ENCODE results near the gene ZCCHC9. TPM values are rescaled to one million over a fixed set of nuclear protein-coding genes. Genes with fewer than 3 reads are reported as not detected.
"Not testable (repeated sequence)": the region's sequence is repeated elsewhere in the genome, so short reads cannot be mapped to it uniquely, and the experiment has no call there.

Gene ZCCHC9
- total RNA-seq, 1 donor from 2014 or later: 16.2 TPM

- DNase-seq (ENCODE audit: extremely low read depth, low read depth, low spot score): no peak
Measured at GRCh38 chr5:81303563-81303962, 2.2 kb downstream of the ZCCHC9 start.

GRCh38 chr5:81305785-81306184, 4.4 kb downstream of the ZCCHC9 start:
- no peak for DNase-seq (ENCODE audit: extremely low read depth, low read depth, low spot score)

DNA sequence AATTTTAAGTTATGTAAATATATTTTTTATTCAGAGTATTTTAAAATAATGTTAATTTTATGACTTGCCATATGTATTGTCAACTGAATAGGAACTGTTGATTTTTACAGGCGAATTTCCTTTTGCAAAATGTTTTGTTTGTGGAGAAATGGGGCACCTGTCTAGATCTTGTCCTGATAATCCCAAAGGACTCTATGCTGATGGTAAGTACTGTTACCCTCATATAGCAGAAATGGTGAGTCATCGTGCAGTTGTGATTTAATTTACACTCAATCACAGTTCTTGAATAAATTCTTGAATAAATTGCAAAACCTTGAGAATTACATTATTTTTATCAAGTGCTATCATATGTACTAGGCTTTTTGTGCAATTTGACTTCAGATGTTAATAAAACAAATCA, 7.4 kb downstream of the ZCCHC9 start:
- DNase-seq (ENCODE audit: extremely low read depth, low read depth, low spot score): no peak

- no peak for DNase-seq (ENCODE audit: extremely low read depth, low read depth, low spot score)
Measured at GRCh38 chr5:81310402-81311063, 9.1 kb downstream of the ZCCHC9 start.

DNA sequence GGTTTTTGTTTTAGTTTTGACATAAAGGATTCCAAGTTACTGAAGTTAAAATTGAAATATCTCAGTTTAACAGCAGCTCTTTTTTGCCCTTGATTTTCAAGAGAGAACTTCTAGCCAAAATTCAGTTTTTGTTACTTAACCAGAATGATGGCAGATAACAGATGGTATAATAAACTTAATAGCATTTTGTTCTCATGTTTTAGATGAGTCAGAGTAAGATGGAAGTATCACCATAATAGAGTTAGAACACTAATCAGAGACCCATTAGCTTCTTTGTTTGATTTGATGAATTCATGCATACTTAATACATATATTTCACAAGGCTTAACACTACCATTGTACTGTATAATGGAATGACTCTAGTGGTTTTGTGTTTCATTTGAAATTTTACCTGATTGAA, 11.9 kb downstream of the ZCCHC9 start:
- DNase-seq (ENCODE audit: extremely low read depth, low read depth, low spot score): no peak

GRCh38 chr5:81313686-81314085, 12.3 kb downstream of the ZCCHC9 start:
- DNase-seq (ENCODE audit: extremely low read depth, low read depth, low spot score): no peak

DNA sequence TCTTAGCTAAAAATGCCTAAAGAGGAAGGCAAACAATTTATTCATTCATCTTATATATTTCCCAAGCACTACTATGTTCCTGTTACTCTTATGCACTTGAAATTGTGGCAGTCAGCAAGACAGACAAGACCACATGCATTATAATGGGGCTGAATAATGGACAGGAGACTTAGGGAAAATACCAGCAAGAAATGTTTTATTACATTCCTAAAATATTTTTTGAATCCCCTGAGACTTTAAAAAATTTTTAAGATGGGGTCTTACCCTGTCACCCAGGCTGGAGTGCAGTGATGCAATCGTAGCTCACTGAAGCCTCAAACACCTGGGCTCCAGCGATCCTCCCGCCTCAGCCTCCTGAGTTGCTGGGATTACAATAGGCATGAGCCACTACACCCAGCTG, 13.2 kb downstream of the ZCCHC9 start:
- no peak for DNase-seq (ENCODE audit: extremely low read depth, low read depth, low spot score)

DNA sequence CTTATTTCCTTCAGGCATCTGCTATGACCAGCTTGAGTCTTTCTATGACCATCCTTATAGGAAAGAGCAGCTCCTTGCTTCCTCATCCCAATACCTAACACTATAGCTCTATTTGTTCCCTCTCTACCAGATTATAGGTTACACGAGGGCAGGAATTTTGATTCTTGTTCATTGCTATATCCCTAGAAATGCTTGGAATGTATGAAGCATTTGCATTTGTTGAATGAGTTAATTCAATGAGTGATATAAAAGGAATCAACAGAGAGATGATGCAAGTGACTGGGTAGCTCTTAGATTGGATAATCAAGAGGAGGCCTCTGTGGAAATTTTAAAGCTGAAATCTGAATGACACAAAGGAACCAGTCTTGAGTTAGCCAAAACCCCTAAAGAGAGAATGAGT, 13.9 kb downstream of the ZCCHC9 start:
- no peak for DNase-seq (ENCODE audit: extremely low read depth, low read depth, low spot score)

DNA sequence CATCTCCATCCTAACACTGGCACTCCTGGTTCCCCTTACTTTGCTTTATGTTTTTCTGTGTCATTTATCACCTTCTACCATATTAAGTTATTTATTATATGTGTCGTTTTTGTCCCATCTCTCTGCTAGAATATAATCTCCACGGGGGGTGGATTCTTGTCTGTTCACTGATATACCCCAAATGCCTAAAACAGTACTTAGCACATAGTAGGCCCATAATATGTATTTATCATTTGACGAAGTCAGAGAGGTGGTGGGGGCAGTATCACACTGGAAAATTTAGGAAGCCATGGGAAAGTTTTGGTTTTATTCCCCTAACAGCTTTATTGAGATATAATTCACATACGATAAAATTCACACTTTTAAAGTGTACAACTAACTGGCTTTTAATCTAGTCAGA, 14.4 kb downstream of the ZCCHC9 start:
- no peak for DNase-seq (ENCODE audit: extremely low read depth, low read depth, low spot score)

- no peak for DNase-seq (ENCODE audit: extremely low read depth, low read depth, low spot score)
Measured at GRCh38 chr5:81316571-81316970, 15.2 kb downstream of the ZCCHC9 start.

- no peak for DNase-seq (ENCODE audit: extremely low read depth, low read depth, low spot score)
Measured at GRCh38 chr5:81317536-81317935, 16.1 kb downstream of the ZCCHC9 start.

GRCh38 chr5:81326554-81326953, 25.2 kb downstream of the ZCCHC9 start:
- DNase-seq (ENCODE audit: extremely low read depth, low read depth, low spot score): no peak

- no peak for DNase-seq (ENCODE audit: extremely low read depth, low read depth, low spot score)
Measured at GRCh38 chr5:81334304-81335061, 33.1 kb downstream of the ZCCHC9 start.

GRCh38 chr5:81335946-81336345, 34.6 kb downstream of the ZCCHC9 start:
- no peak for DNase-seq (ENCODE audit: extremely low read depth, low read depth, low spot score)

DNA sequence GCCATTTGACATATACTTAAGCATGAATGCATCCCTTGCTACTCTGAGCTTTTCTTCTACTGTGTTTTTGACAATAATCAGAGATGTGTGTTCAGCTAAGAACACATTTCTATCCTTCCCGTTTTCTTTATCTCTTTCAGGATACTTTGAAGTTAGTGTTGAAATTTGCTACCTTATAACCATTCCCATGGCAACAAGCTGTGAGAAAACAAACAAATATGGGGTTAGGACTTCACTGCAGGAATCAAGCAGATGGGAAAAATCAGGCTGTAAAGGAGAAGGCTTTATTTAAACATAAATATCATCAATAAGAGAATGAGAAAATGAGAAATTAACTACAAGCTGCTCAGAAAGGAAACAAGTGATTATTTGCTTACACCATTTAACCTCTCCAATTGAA, 35.2 kb downstream of the ZCCHC9 start:
- DNase-seq (ENCODE audit: extremely low read depth, low read depth, low spot score): no peak

DNA sequence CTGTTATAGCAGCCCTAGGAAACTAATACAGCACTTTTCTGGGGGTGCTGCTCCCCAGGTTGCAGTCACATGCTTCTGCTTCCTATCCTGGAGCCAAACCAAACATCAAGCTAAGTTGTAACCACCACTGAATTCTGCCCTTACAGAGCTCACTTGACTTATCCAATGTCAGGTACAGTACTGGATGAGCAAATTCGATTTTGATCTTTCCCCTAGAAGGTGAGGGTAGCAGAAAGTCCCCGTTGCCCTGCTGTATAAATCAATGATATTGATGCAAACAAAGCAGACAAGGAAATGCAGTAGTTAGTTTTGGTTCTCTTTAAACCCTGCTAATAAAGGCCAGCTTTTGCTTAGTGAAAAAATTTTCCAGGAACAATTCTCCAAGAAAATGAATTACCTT, 36.4 kb downstream of the ZCCHC9 start:
- no peak for DNase-seq (ENCODE audit: extremely low read depth, low read depth, low spot score)

- DNase-seq (ENCODE audit: extremely low read depth, low read depth, low spot score): not testable (repeated sequence)
Measured at GRCh38 chr5:81338213-81338612, 36.8 kb downstream of the ZCCHC9 start.

DNA sequence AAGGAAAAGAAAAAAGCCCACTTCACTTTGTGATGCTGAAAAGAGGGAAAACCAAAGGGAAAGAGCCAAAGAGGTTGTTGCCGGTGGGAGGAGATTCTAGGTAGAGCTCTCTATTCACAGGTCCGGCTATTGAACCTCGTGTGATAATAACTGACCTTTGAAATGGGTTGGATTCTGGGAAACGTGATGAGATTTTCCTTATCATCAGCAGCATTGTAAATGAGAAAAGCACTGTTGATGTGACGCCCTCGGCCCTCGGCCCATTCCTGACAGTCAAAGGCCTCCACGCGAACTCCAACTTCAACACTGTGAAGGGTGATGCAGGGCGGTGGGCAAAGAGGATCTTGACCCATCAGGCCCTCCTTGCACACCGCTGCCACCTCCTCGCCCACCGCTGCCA, 43.3 kb downstream of the ZCCHC9 start:
- no peak for DNase-seq (ENCODE audit: extremely low read depth, low read depth, low spot score)

DNA sequence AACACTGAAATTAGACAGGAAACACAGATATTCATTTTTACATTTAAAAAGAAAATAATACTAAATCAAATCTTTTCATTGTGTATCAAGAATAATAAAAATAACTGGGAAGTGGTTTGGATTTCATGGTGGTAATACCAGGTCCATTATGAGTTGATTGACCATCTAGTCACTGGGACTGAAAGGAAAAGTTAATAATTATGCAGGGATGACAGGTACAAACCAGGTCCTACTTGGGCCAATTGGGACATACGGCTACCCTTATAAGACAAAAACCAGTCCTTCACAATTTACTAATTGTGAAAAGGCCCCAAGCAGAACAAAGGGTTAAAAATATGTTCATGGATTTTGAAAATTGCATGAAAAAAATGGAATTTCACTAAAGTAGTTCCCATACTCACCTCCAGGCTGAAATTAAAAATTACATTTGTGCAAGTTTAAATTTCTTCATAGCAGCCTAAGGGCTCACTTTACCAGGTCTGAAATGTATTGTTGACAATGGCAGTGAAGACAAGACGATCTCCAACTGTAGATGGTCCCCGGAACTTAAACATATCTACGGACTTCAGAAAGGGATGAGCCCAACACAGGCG, 44.1 kb downstream of the ZCCHC9 start:
- DNase-seq (ENCODE audit: extremely low read depth, low read depth, low spot score): no peak

- no peak for DNase-seq (ENCODE audit: extremely low read depth, low read depth, low spot score)
Measured at GRCh38 chr5:81349161-81349560, 47.8 kb downstream of the ZCCHC9 start.

DNA sequence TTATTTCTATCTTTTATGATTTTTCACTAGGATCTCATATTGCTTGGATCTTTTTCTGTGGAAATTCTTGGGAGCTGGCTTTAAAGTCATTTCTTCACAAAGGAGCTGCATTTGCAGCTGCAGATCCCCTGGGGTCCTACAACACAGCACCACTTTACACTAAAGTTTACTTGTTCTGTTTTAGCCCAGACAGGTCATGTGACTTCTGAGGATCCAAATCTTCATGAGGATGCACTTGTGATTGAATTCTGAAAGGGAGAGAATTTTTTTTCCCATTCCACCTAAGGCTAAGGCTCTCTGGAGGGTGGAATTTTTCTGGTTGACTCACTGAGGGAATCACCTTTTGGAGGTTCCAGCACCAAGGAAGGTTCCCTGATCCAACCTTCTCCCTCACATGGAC, 49.1 kb downstream of the ZCCHC9 start:
- no peak for DNase-seq (ENCODE audit: extremely low read depth, low read depth, low spot score)

- DNase-seq (ENCODE audit: extremely low read depth, low read depth, low spot score): no peak
Measured at GRCh38 chr5:81353189-81353588, 51.8 kb downstream of the ZCCHC9 start.
